Endodermal cell (in vitro differentiated cells): ENCODE results near the gene NENF. TPM values are rescaled to one million over a fixed set of nuclear protein-coding genes. Genes with fewer than 3 reads are reported as not detected.

Source experiments
- DNase-seq: peaks from one replicate; pipeline ENCODE4 v3.0.0-alpha.2; 2017
- H3K27ac ChIP-seq: 2 replicates; pipeline ENCODE4 v1.5.1; 2013; ENCODE audit warnings: mild to moderate bottlenecking, low read depth, low read length, moderate library complexity
- H3K27me3 ChIP-seq: 2 replicates; pipeline ENCODE4 v1.6.1; 2013; ENCODE audit warnings: mild to moderate bottlenecking, low read length, moderate library complexity; ENCODE audit not compliant: insufficient read depth, control insufficient read depth, poor library complexity, severe bottlenecking
- H3K36me3 ChIP-seq: 2 replicates; pipeline ENCODE4 v1.7.0; 2013; ENCODE audit warnings: mild to moderate bottlenecking, low read length, moderate library complexity; ENCODE audit not compliant: control insufficient read depth, insufficient read depth
- H3K4me1 ChIP-seq: one replicate; pipeline ENCODE4 v1.7.0; 2013; ENCODE audit warnings: low read length; ENCODE audit not compliant: control insufficient read depth, insufficient read depth
- H3K4me3 ChIP-seq: 2 replicates; pipeline ENCODE4 v1.5.1; 2013; ENCODE audit warnings: mild to moderate bottlenecking, low read length, moderate library complexity
- H3K9ac ChIP-seq: 2 replicates; pipeline ENCODE4 v1.6.1; 2013; ENCODE audit warnings: mild to moderate bottlenecking, low read length, moderate library complexity; ENCODE audit not compliant: poor library complexity, severe bottlenecking; ENCODE audit errors: extremely low read depth
- H3K9me3 ChIP-seq: 2 replicates; pipeline ENCODE4 v1.6.1; 2013; ENCODE audit warnings: mild to moderate bottlenecking, low read length, moderate library complexity; ENCODE audit not compliant: control insufficient read depth
- H3K27ac Mint-ChIP-seq: 2 replicates; pipeline ENCODE4 v1.8.0; 2020; ENCODE audit warnings: mixed read lengths
- H3K27me3 Mint-ChIP-seq: 2 replicates; pipeline ENCODE4 v1.8.0; 2021; ENCODE audit warnings: mild to moderate bottlenecking, mixed read lengths; ENCODE audit not compliant: insufficient read depth
- H3K36me3 Mint-ChIP-seq: 2 replicates; pipeline ENCODE4 v1.8.0; 2020; ENCODE audit warnings: low read depth, mixed read lengths
- H3K4me1 Mint-ChIP-seq: 2 replicates; pipeline ENCODE4 v1.8.0; 2020; ENCODE audit warnings: mixed read lengths
- H3K4me3 Mint-ChIP-seq: 2 replicates; pipeline ENCODE4 v1.8.0; 2020; ENCODE audit warnings: mild to moderate bottlenecking, moderate library complexity, mixed read lengths
- H3K9me3 Mint-ChIP-seq: 2 replicates; pipeline ENCODE4 v1.8.0; 2020; ENCODE audit warnings: mild to moderate bottlenecking, mixed read lengths
- CTCF ChIP-seq: fragments of 200-600 bp; sonication (generic); conservative IDR thresholded peaks from 2 replicates; pipeline ENCODE4 v1.5.0; 2021; ENCODE audit warnings: antibody characterized with exemption, mild to moderate bottlenecking
- WGBS, 2 experiments: methylation state at CpG; one replicate each; pipeline versions ENCODE4 v1.1.5 to v1.1.7; 2013; ENCODE audit warnings: missing lambda C conversion rate in 2 of 2, mixed read lengths in 1 of 2; ENCODE audit not compliant: insufficient coverage in 1 of 2, insufficient read length in 1 of 2; 5-methylcytosine and 5-hydroxymethylcytosine counted together
- total RNA-seq, 2 donors: library from RNA; stranded (reverse); fragmentation: NEBNext Ultra II Directional in 1 of 2; extraction: Animal tissue kit (Norgen Biotek cat#: 25700) in 1 of 2; gene quantifications; 2 replicates in 1 of 2; 3 replicates in 1 of 2; pipeline ENCODE4 v1.2.1, GENCODE V29; 2021

The NENF gene
- total RNA-seq, 2 donors from 2014 or later: 27.0 to 35.3 TPM

DNA sequence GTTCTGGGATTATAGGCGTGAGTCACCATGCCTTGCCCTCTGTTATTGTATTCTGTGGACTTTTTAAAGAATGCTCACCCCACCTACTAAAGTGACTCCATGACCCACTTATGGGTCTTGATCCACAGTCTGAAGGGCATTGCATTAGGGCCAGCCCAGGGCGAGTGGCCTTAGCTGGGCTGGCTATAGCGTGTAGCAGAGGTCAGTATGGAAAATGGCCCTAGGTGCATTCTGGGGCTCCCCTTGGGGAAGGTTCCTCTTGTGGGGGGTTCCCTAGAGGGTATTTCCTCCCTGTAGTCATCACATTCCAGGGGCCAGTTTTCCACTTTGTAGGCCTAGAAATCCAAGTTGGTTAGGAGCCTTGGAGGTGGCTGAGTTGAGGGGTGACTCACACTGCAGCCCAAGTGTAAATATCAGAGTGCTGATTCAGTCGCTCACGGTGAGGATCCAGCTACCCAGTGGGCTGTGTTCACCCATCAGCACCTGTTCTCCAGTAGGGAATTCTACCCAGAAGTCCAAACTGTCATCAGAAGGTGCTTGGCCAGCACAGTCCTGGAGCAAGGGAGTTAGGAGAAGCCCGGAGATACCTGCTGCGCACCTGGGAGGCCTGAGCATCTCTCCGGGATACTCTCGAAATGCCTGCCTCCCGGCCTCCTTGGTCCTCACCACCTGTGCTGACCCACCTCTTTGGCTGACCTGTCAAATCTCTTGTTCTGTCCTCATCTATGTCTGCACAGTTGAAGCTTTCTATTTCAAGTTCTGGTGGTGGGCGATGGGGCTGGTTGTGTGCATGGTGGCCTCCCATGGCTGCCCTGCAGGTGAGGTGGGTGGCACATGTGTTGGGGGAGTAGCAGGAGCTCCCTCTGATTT lies 52.2 kb downstream of the NENF start:
- TF ChIP-seq CTCF: no peak
- Histone ChIP-seq H3K4me3 (no peak overlapping the region), H3K9me3 (no peaks in the 10 kb centered on the region), H3K4me1 (peaks cover 11% of the 10 kb centered on the region), H3K9ac (no peak overlapping the region), H3K27ac (no peak overlapping the region), H3K36me3 (no peaks in the 10 kb centered on the region), H3K27me3 (no peaks in the 10 kb centered on the region)
- Mint-ChIP-seq H3K4me3 (no peak overlapping the region), H3K9me3 (no peaks in the 10 kb centered on the region), H3K27me3 (no peaks in the 10 kb centered on the region), H3K27ac (no peak overlapping the region), H3K36me3 (no peaks in the 10 kb centered on the region), H3K4me1 (peaks cover 44% of the 10 kb centered on the region)
- peak; percentile 32 for DNase-seq
- 96 to 99% methylated on average over 7 to 11 of the region's 11 CpGs for WGBS, 2 experiments

GRCh38 chr1:212485571-212485912 lies 52.8 kb downstream of the NENF start:
- H3K36me3 Mint-ChIP-seq: no peaks in the 10 kb centered on the region
- no peak for DNase-seq
- H3K4me1 Mint-ChIP-seq: peaks cover 46% of the 10 kb centered on the region
- Histone ChIP-seq H3K4me1 (peaks cover 14% of the 10 kb centered on the region), H3K9me3 (no peaks in the 10 kb centered on the region), H3K4me3 (no peak overlapping the region), H3K27me3 (no peaks in the 10 kb centered on the region), H3K9ac (no peak overlapping the region), H3K27ac (no peak overlapping the region), H3K36me3 (no peaks in the 10 kb centered on the region)
- H3K27me3 Mint-ChIP-seq: no peaks in the 10 kb centered on the region
- 91 to 92% methylated on average over 2 to 4 of the region's 4 CpGs for WGBS, 2 experiments
- H3K27ac Mint-ChIP-seq: no peak overlapping the region
- H3K9me3 Mint-ChIP-seq: no peaks in the 10 kb centered on the region
- no peak for TF ChIP-seq CTCF
- H3K4me3 Mint-ChIP-seq: no peak overlapping the region

- no peak overlapping the region for H3K27ac ChIP-seq
- H3K9ac ChIP-seq: no peak overlapping the region
- TF ChIP-seq CTCF: no peak
- peaks cover 20% of the 10 kb centered on the region for H3K4me1 ChIP-seq
- no peaks in the 10 kb centered on the region for H3K36me3 ChIP-seq
- peaks cover 51% of the 10 kb centered on the region for H3K4me1 Mint-ChIP-seq
- no peak overlapping the region for H3K4me3 ChIP-seq
- H3K9me3 Mint-ChIP-seq: no peaks in the 10 kb centered on the region
- WGBS, 2 experiments: 72 to 83% methylated on average over 6 to 10 of the region's 10 CpGs
- DNase-seq: peak; percentile 66
- no peaks in the 10 kb centered on the region for H3K27me3 Mint-ChIP-seq
- H3K4me3 Mint-ChIP-seq: no peak overlapping the region
- H3K27ac Mint-ChIP-seq: peak overlapping the region; percentile 22
- no peaks in the 10 kb centered on the region for H3K36me3 Mint-ChIP-seq
- no peaks in the 10 kb centered on the region for H3K9me3 ChIP-seq
- no peaks in the 10 kb centered on the region for H3K27me3 ChIP-seq
Measured at GRCh38 chr1:212485913-212486618, 53.3 kb downstream of the NENF start.
